22Rv1 (cell line): Measurements from ENCODE around the gene NPHP4.

ENCODE experiments used
- CTCF ChIP-seq: fragments of 450-650 bp; IDR thresholded peaks from 2 replicates; pipeline ENCODE4 v1.5.1; 2017; ENCODE audit warnings: mild to moderate bottlenecking
- ZFX ChIP-seq: fragments of 450-650 bp; IDR thresholded peaks from 2 replicates; pipeline ENCODE4 v1.6.1; 2017; ENCODE audit warnings: antibody characterized with exemption, borderline replicate concordance

GRCh38 chr1:6022193-6022592 lies 30.0 kb upstream of the NPHP4 start:
- TF ChIP-seq CTCF: no peak
- TF ChIP-seq ZFX: no peak
